NT2/D1 (cell line): Measurements from ENCODE around the gene OXLD1.

Experiments
- SUZ12 ChIP-seq: IDR thresholded peaks from 2 replicates; pipeline ENCODE4 v1.6.1; 2011; ENCODE audit not compliant: insufficient read length, insufficient read depth; ENCODE audit errors: extremely low read depth
- YY1 ChIP-seq: IDR thresholded peaks from 2 replicates; pipeline ENCODE4 v1.6.1; 2011; ENCODE audit not compliant: insufficient read length, insufficient read depth

GRCh38 chr17:81652906-81653771 lies 13.3 kb downstream of the OXLD1 start:
- no peak for TF ChIP-seq YY1
- TF ChIP-seq SUZ12, result no peak
